ENCODE measurements around the gene PHKA1.
"Not testable (repeated sequence)": the region's sequence is repeated elsewhere in the genome, so short reads cannot be mapped to it uniquely, and the experiment has no call there.

DNA sequence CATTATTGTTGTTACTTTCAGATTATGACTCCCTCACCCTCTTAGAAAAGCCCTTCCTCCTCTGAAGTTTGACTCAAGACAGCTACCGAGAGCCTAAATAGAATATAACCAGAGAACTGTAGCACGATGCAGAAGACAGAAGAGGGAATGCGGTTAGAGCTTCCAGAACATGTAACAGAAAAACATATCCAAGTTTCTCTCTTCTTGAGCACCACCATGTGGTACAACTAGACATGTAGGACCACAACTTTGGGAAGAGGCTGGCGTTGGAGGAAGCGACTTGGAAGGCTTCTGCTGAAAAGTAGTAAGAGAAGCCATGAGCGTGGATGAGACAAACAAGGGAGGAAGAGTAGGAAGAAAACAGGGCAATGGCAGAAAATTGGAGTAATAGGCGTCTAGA lies 31.4 kb upstream of the PHKA1 start:
- TF ChIP-seq, protein P1, sequence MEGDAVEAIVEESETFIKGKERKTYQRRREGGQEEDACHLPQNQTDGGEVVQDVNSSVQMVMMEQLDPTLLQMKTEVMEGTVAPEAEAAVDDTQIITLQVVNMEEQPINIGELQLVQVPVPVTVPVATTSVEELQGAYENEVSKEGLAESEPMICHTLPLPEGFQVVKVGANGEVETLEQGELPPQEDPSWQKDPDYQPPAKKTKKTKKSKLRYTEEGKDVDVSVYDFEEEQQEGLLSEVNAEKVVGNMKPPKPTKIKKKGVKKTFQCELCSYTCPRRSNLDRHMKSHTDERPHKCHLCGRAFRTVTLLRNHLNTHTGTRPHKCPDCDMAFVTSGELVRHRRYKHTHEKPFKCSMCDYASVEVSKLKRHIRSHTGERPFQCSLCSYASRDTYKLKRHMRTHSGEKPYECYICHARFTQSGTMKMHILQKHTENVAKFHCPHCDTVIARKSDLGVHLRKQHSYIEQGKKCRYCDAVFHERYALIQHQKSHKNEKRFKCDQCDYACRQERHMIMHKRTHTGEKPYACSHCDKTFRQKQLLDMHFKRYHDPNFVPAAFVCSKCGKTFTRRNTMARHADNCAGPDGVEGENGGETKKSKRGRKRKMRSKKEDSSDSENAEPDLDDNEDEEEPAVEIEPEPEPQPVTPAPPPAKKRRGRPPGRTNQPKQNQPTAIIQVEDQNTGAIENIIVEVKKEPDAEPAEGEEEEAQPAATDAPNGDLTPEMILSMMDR (conservative IDR thresholded peaks at IDR 0.05) = not testable (repeated sequence)
- not testable (repeated sequence) for TF ChIP-seq EZH2 (IDR thresholded peaks at IDR 0.05; ENCODE audit: low read depth)
